Stimulated activated CD8-positive, alpha-beta memory T cell treated with anti-CD3 and anti-CD28 coated beads, Interleukin-15, amount 100 ng/mL, for 24 hours (primary cell): Measurements from ENCODE around the gene ACAD10.
"Not testable (repeated sequence)": the region's sequence is repeated elsewhere in the genome, so short reads cannot be mapped to it uniquely, and the experiment has no call there.

Experiments used
- DNase-seq: peaks from one replicate; pipeline ENCODE4 v3.0.0-alpha.2; 2020; ENCODE audit warnings: low read depth

The ACAD10 gene

DNA sequence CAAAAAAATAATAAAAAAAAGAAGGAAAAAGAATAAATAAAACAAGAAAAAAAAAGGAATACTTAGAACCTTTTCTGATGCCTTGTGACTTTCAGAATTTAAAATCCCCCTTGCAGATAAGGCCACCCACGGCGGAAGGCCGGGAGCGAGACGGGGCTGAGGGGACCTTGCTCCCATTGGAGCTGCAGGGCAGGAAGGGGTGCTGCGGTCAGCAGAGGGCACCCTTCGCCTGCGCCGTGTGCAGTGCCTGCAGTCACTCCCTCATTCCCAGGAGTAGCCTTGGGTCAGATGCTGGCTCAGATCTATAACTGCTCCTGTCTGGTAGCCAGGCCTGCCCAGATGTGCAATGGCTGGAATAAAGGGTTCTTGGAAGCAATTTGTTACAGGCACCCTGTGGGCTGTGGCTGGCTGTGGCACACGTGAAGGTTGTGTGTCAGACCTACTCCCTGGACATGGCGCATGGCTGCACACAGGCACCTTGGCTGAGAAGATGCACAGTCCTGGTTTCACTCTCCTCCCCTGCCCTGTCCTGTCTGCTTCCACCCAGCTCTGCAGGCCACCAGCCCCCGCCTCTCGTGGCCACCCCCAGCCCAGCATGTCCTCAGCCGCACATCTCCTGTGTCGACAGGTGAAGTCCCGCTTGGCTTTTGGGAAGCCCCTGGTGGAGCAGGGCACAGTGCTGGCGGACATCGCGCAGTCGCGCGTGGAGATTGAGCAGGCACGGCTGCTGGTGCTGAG, 67.5 kb downstream of the ACAD10 start:
- no peak for DNase-seq

DNA sequence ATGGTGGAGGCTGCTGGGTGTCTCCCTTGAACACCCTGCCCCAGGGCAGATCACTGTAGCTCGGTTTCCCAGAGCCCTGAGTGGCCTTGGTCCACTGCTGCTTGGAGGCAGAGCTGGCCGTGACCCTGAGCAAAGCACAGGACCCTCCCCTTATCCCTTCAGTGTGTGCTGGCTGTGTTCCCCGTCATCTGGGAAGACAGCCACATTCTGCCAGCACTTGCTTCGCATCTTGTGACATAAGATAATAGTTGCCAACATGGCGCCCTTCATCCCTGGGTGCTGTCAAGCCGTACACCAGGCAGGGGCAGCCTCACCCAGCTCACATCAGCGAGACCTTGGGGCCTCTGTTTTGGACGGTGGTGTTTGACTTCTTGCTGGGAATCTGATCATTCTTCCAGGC, 68.8 kb downstream of the ACAD10 start:
- no peak for DNase-seq

DNA sequence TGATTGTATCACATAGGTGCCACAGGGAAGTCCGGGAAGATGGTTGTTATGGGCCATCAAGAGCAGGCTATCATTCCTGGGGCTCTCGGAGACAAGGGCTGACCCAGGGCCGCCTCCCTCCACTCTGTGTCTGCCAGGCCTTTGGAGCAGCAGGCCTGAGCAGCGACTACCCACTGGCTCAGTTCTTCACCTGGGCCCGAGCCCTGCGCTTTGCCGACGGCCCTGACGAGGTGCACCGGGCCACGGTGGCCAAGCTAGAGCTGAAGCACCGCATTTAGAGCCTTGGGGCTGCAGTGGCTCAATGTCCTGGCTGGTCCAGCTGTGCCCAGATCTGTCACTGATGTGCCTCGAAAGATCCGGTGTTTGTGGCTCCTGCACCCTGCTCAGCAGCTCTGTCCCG, 70.3 kb downstream of the ACAD10 start:
- DNase-seq = no peak

DNA sequence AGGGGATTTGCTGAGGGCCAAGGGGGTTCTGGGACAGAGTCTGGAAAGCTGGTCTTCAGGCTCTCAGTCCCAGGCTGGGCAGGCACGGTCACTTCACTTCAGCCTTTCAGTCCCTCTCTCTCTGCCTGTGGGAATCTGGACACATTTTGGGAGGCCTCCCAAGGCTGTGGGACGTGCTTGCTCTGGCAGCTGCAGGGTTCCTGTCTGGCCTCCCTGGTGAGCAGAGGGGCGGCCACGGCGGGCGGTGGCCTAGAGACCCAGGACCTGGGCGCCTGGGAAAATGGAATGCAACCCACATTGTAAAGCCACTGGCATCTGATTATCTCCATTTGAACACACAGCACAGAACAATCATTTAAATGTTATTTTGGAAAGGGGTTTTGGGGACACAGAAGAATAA, 70.8 kb downstream of the ACAD10 start:
- no peak for DNase-seq

DNA sequence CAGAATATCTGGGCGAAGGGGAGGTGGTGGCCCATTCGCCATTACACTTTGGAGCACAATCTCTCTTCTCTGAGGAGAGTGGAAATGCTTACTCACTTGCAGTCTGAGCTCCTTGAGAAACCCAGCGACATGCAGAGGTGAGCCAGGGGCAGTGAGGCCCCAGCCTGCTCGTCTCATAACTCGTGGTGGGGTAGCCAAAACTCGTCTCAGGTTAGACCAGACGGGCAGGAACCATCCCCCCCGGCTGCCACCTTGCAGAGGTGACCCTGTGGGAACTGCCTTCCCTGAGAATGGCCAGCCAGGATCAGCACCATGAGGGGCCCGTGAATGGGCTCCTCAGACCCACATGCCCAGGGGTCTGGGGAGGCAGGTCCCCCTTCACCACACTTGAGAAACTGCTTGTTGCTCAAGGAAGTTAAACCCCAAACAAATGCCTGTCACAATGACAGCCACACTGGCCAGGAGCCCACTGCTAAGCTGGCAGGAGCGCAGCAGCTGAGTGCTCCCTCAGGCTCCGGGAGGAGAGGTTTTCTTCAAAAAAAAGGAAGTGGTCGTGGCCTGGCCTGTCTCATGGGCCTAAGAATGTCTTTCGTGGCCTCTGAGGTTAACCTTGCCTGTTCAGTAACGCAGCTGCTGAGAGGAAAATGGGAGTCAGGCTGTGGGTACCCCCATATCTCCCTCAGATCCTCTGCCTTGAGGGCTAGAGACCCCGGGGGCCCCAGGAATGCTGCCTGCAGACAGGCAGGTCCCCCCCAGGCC, 71.7 kb downstream of the ACAD10 start:
- DNase-seq = no peak

DNA sequence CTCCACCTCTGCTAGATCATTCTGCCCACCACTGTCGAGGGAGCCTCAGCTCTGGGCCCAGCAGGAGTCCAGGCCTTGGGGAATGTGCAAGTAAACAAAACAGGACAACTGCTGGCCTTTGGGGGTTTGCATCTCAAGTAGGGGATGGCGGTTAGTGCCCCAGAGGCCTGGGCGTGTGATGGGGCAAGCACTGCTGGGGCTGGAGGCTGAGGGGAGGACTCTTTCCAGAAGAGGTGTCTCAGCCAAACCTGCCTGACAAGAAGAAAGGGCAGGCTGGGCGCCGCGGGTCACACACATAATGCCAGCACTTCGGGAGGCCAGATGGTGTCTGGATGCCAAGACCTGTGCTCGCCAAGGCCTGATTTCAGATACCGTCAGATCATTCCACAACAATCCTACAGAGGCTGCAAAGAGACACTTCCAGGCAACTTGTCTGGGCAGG, 72.3 kb downstream of the ACAD10 start:
- DNase-seq = no peak

DNA sequence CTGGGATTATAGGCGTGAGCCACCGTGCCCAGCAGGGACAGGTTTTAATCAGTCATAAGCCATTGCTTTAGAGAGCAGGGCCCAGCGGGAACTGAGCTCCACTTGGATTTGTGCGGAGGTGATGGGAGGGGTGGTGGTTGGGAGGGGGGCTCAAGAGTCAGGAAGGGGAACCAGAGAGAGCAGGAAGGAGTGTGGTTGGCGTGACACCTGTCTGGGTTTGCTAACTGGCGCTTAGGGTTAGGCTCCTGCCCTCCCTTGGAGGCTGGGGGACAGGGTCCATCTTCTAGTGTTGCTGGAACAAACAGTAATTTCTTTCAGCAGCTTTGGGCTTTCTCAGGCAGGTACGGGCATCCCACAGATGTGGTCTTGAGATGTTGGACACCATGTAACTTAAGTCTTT, 73.4 kb downstream of the ACAD10 start:
- no peak for DNase-seq

DNA sequence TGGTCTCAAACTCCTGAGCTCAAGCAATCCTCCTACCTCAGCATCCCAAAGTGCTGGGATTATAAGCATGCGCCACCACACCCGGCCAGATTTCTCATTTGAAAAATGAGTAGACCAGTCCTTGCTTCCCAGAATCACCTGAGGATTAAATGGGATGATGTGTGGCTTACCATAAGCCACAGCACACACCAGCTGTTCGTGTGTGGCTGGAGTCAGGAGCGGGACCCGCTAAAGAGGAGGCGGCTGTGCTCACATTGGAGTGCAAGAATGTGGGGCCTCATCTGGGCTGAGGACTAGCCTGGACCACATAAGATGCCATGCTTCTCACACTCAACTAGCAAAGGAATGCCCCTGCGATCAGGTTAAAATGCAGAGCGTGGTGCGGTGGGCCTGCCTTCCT, 74.1 kb downstream of the ACAD10 start:
- no peak for DNase-seq

DNA sequence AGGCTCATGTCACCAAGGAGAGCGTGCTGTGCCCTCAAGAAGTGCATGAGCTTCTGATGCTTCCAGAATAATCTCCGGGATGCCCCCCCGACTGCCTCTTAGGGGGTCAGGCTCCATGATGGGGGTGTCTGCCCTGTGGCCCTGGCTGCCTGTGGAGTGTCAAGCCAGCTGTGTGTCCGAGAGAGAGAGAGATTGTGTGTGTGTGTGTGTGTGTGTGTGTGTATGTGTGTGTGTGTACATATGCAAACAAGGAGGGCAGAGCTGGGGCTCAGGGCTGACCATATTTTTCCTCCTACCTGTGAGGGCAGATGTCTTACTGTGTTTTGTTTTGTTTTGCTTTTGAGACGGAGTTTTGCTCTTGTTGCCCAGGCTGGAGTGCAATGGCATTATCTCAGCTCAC, 75.2 kb downstream of the ACAD10 start:
- DNase-seq = no peak

DNA sequence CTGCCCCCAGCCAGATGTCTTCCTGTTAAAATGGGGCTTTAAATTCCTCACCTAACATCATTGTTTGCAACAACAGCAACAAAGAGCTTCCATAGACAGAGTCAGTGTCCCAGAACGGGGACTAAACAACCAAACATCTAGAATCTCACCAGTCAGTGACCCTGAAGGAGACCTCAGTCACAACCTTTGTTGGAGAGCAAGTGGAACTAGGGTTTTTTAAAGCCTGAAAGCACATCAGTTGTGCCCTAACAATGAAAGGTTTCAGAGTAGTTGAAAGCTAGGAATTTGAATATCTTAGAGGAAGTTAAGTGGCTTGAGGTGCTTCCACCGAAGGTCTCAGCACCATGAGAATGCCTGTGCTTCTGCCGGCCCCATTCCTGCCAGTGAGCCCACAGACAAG, 75.9 kb downstream of the ACAD10 start:
- no peak for DNase-seq

DNA sequence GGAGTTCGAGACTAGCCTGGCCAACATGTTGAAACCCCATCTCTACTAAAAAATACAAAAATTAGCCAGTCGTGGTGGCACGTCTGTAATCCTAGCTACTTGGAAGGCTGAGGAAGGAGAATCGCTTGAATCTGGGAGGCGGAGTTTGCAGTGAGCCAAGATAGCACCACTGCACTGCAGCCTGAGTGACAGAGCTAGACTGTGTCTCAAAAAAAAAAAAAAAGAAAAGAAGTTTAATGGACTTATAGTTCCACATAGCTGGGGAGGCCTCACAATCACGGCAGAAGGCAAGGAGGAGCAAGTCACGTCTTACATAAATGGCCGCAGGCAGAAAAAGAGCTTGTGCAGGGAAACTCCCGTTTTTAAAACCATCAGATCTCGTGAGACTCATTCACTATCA, 77.7 kb downstream of the ACAD10 start:
- not testable (repeated sequence) for DNase-seq

DNA sequence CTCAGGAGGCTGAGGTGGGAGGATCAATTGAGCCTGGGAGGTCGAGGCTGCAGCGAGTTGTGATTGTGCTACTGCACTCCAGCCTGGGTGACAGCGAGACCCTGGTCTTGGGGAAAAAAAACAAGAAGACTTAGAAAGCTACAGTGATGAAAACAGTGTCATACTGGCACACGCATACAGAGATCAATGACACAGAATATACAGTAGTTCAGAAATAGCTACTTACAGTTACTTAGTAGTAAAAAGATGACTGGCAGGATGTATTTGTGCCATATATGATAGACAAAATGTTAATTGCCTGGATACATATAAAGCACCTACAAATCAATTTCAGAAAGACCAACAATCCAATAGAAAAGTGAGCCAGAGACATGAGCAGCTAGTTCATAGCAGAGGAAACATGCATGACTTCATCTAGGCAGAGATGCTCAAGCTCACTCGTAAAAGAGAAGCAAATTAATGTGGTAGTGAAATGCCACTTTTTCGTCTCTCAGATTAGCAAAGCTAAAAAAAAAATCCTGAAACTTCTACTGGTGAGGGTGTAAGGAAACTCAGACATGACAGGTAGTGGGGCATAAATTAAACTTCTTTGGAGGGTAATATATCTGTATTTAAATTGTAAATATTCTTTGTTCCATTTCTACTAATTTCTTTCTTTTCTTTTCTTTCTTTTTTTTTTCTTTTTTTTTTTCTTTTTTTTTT, 78.4 kb downstream of the ACAD10 start:
- DNase-seq = no peak

DNA sequence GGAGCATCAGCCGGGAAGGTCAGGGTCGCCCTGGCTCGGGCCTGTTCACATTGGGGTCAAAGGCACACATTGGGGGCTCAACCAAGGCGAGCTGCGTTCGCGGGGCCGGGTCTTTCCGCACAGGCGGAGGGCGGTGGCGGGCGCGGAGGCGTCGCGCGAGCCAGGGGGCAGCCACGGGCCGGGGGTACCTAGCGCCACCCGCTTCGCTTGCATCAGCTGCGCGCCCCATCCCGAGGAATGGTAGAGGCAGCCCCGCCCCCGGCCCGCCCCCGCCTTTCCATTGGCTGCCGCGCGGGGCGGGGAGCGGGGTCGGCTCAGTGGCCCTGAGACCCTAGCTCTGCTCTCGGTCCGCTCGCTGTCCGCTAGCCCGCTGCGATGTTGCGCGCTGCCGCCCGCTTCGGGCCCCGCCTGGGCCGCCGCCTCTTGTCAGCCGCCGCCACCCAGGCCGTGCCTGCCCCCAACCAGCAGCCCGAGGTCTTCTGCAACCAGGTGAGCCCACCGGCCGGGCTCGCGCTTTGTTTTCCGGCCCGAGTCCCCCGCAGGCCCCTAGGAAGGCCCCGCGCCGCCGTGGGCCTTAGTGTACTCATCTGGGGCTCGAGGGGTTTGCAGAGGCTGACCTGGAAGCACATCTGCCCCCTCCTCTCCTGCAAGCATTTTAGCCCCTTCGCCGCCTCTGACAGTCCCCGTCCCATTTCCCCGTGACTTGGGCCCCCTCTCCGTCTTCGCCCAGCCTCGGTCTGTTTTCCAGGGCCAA, 80.9 kb downstream of the ACAD10 start, which contains the start of gene ALDH2:
Gene ALDH2, plus strand, starts transcription at position 326 of the 754 bp plus-strand sequence. Its CDS starts 50 bp downstream, at position 376.
- no peak for DNase-seq

DNA sequence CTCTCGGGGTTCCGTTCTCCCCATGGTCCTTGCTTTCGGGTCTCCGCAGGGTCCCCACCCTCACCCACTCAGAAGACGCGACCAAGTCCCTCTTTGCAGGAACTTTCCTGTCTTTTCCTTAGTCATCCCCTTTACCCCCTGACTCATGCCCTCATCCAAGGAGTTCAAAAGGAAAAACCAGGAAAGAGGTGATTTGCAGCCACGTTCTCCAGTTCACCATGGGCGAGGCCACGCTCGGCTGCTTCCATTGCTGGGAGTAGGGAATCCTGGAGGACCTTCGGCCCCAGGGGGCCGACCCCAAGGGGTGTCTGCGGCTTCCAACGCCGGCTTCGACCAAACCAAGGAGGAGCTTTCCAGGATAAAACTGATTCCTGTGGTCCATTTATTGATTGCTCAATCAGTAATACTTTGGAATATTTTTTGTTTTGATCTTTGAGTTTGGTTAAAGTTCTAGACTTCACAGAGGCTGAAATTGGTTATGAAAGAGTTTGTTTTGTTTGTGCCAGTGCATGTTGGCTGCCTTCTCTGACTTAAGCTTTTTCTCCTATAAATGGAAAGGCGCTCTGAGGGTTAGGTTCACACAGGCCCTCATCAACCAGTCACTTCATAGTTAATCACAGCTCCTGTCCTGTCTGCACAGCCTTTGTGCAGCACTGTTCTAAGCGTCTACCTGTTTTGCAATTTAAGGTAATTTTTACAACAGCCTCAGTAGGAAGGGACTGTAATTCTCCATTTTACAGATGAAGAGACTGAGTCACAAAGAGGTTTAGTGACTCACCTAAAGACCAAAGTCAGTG, 81.7 kb downstream of the ACAD10 start:
- no peak for DNase-seq

DNA sequence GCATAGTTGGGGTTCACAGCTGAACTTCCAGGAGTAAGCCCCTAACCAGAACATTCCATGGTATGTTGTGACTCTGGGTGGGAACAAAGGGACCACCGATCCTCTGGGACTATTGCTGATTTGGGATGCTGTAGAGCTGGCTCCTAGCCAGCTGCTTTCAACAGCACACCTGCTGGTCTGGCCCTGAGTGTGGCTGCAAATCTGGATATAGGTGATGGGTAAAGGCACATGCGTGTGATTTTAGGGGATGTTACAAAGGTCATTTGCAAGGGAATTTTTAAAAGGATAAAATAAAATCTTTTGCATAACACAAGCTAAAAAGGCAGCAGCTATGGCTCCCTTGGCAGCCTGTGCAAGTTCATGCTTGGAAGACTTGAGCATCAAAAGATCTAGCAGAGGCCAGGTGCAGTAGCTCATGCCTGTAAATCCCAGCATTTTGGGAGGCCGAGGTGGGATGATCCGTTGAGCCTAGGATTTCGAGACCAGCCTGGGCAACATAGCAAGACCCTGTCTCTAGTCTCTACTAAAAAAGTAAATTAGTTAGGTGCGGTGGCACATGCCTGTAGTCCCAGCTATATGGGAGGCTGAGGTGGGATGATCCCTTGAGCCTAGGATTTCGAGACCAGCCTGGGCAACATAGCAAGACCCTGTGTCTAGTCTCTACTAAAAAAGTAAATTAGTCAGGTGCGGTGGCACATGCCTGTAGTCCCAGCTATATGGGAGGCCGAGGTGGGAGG, 82.5 kb downstream of the ACAD10 start:
- DNase-seq = no peak

DNA sequence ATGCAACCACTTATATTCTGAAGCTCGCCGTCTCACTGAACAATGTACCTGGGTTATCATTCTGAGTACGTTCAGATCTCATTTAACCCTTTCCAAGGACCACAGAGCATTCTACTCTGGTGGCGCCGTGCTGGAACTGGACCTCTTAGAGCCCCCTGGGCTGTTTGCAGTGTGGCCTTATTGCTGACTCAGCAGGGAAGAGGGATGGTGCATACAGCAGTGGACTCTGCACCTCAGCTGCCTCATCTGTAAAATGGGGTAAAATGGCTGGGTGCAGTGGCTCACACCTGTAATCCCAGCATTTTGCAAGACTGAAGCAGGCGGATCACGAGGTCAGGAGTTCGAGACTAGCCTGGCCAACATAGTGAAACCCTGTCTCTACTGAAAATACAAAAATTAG, 83.7 kb downstream of the ACAD10 start:
- DNase-seq = no peak

DNA sequence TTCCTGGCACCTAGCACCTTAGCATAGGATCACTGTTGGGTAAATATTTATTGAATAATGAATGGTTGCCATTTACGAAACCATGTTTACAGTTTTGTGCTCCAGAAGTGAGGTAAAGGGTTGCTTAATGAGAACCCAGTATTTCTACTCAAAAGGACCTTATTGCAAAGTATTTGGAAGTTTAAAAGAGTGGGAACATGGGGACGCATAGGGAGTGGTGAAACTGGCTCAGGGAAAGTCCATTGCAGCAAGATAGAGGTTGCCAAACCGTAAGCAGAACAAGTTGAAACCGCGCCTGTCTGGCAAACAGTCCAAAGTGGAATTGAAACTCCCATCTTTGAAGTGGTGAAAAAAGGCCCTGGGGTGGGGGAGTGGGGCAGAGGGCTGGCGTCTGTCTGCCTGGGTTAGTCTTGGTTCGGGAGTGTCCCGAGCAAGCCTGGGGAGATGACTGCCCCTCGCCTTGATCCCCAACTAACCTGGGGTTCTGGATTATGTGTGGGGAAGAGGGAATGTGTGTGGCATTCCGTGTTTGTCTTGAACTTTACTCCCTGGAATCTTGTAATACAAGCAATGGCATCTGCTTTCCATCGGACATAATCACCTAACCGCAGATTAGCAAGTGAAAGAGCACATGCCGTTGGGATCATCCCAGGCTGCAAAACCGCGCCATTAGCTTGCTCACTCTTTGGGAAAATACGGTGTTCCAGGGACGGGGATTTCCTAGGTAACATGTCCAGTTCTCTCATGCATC, 88.1 kb downstream of the ACAD10 start:
- DNase-seq = no peak

DNA sequence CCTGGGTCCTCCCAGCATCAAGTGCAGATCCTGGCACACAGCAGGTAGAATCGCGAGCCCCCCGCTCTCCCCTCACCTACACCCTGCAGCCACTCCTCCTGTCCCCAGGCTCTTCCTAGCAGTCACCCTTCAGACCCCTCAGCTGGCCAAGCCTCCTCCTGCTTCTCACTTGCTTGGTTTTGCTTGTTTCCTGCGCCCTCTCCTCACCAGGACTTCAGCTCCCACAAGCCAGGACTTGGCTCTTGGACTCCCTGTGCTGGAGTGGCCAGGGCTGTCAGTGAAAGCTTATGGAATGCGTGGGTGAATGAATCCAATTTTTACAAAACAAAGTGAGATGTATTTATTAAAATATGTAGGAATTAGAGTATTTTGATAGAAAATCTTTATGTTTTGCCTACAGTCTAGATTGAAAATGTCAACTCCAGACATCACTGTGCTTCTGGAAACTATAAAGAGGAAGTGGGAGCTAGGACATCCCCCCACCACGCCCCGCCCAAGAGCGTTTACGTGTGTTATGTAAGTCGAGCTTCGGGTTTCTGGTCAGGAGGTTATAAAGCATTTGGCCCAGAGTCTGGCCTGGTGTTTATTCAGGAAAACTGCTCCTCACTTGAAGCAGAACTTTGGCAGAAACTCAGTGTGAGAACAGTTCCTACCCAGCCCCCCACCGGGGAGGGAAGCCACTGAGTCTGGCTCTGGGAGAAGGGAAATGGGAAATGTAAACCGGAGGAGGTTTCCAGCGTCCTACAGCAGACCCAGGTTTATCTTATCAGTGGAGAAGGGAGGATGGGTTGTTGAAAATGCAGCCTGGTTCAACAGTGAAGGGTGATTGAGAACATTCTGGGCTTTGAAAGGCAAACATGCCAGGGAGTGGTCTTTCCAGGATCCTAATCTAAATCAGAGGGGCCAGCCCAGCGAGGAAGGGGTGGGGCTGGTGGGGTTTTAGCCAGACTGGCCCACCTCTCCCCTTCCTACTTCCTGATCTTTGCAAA, 89.6 kb downstream of the ACAD10 start:
- DNase-seq = no peak
